ENCODE results near the gene FMO4.

GRCh38 chr1:171266930-171267329 is 47.1 kb upstream of the FMO4 start:
- TF ChIP-seq EZH2 (IDR thresholded peaks at IDR 0.05; ENCODE audit: insufficient read depth, poor library complexity, severe bottlenecking) (no peak), EZH2phosphoT487 (IDR thresholded peaks at IDR 0.05; ENCODE audit: insufficient read depth, low read depth) (no peak)
